ENCODE data around the gene DZANK1. TPM values are rescaled to one million over a fixed set of nuclear protein-coding genes. Genes with fewer than 3 reads are reported as not detected.

DZANK1 gene
- total and polyA plus RNA-seq, 2 of the 8 experiments (the other 6 are each of a cell fraction or from before 2014, with no cell fraction given), result 8.0 to 9.9 TPM

DNA sequence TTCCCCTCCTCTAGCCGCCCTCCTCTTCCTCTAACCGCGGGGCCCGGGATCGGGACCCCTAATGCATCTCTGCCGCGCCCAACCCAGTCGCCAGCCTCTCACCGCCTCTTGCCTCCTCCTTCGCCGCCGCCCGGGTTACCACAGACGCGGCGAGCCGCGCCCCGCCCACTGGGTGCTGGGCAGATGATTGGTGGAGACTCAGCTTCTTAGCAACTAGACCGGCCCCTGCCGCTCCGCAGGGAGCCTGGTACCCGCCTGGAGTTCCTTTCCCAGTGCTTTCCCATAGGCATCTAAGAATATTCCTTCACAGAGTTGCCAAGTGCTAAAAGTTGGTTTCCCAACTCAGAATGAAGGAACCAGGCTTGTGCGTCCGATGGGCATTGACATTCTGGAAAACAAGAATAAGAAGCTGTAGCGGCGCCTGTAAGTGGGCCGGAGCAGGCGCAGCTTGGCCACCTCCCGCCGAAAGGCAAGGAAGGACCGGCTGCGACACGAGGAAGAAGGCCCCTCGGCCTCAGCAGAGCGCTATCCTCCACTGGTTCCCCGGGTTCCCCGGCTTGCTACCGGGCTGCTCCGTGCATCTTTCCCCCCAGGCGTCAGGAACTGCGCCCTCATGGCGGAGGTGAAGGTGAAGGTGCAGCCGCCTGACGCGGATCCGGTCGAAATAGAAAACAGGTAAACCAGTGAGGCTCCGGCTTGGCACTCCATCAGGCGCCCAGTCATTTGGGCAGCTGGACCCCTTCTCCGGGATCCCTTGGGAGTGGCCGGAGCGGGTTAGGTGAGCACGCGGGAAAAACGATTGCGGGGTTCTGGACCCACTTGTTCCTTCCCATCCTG lies at the start of gene DZANK1, which contains the start of gene POLR3F (continued):
- TF ChIP-seq NRF1 (IDR thresholded peaks at IDR 0.05; ENCODE audit: low read depth, low read length) (no peak), SAP30 (IDR thresholded peaks at IDR 0.05; ENCODE audit: insufficient read depth, insufficient replicate concordance, low read length) (peak; percentile 94), CHD2 (IDR thresholded peaks at IDR 0.05; ENCODE audit: low read length) (no peak), TCF12 (IDR thresholded peaks at IDR 0.05; ENCODE audit: low read depth, low read length) (no peak), CEBPB (IDR thresholded peaks at IDR 0.05; ENCODE audit: low read depth, low read length) (no peak), EZH2 (IDR thresholded peaks at IDR 0.05; ENCODE audit: low read depth, low read length, severe bottlenecking) (no peak), HDAC2 (IDR thresholded peaks at IDR 0.05; ENCODE audit: borderline replicate concordance in 1 of 2, low read depth in 2 of 2, low read length in 2 of 2) (peak in 1 of 2 experiments; percentile 92; a peak in 2 of 4 replicates), E2F6 (IDR thresholded peaks at IDR 0.05) (0 out of 2 replicates have a peak, but pooled peaks have one; percentile 30), SP4 (IDR thresholded peaks at IDR 0.05; ENCODE audit: low read length) (peak; percentile 100), JUND (IDR thresholded peaks at IDR 0.05; ENCODE audit: low read length) (no peak), ATF3 (IDR thresholded peaks at IDR 0.05; ENCODE audit: insufficient read depth, low read depth, low read length) (peak; percentile 93), RAD21 (IDR thresholded peaks at IDR 0.05 in 1 of 2, conservative IDR thresholded peaks at IDR 0.05 in 1 of 2; ENCODE audit: low read depth in 2 of 2, low read length in 2 of 2) (0 out of 4 replicates have a peak, but pooled peaks of 1 of the 2 experiments have one; percentile 4), MAFK (IDR thresholded peaks at IDR 0.05; ENCODE audit: low read depth, low read length) (no peak), ASH2L (IDR thresholded peaks at IDR 0.05; ENCODE audit: low read length) (peak; percentile 98), YY1 (IDR thresholded peaks at IDR 0.05; ENCODE audit: low read depth, low read length) (no peak; the same call in 1 of the 2 replicates), KDM5A (IDR thresholded peaks at IDR 0.05; ENCODE audit: low read length) (peak; percentile 99), BRCA1 (IDR thresholded peaks at IDR 0.05; ENCODE audit: low read depth, low read length) (no peak), TAF1 (IDR thresholded peaks at IDR 0.05; ENCODE audit: low read depth, low read length) (peak; percentile 87), MAX (IDR thresholded peaks at IDR 0.05) (peak; percentile 45; the same call in 1 of the 2 replicates), PHF8 (conservative IDR thresholded peaks at IDR 0.05; ENCODE audit: low read depth, low read length) (peak; percentile 95), POLR2AphosphoS5 (IDR thresholded peaks at IDR 0.05; ENCODE audit: low read depth, low read length) (peak; percentile 89), TAF7 (optimal IDR thresholded peaks at IDR 0.05; ENCODE audit: borderline replicate concordance, low read depth, low read length) (peak; percentile 34)
